PFSK-1 (cell line): ENCODE data around the gene NTN1.

Experiments
- FOXP2 ChIP-seq: optimal IDR thresholded peaks from 2 replicates; pipeline ENCODE3; 2011; ENCODE audit warnings: borderline replicate concordance, control low read depth, inconsistent platforms; ENCODE audit not compliant: insufficient read depth; ENCODE audit errors: extremely low read length, extremely low read depth
- POLR2AphosphoS5 ChIP-seq: IDR thresholded peaks from 2 replicates; pipeline ENCODE4 v1.6.1; 2012; ENCODE audit warnings: low read depth, mild to moderate bottlenecking, control low read depth, low read length, moderate library complexity
- TAF1 ChIP-seq: IDR thresholded peaks from 2 replicates; pipeline ENCODE4 v1.6.1; 2012; ENCODE audit warnings: low read length, control low read depth, borderline replicate concordance; ENCODE audit not compliant: insufficient read depth

- TF ChIP-seq POLR2AphosphoS5: no peak
- no peak for TF ChIP-seq FOXP2
- TF ChIP-seq TAF1: no peak
Measured at GRCh38 chr17:9204637-9205329, 183.5 kb downstream of the NTN1 start.
